HG02870 (cell line): ENCODE results near the gene RORC.
"Not testable (repeated sequence)": the region's sequence is repeated elsewhere in the genome, so short reads cannot be mapped to it uniquely, and the experiment has no call there.

ENCODE experiments used
- ATAC-seq: cut with Tn5 transposase; IDR thresholded peaks from one replicate; pipeline ENCODE4 v1.9.1; 2021; ENCODE audit warnings: mild to moderate bottlenecking, moderate library complexity; ENCODE audit not compliant: unreplicated experiment

Gene RORC

GRCh38 chr1:151831605-151832004 is at the start of gene RORC:
Gene RORC, minus strand, starts transcription at chr1:151831802. Its CDS starts 38 bp downstream, at chr1:151831764.
- no peak for ATAC-seq

GRCh38 chr1:151875419-151876097 is 44.0 kb upstream of the RORC start:
- ATAC-seq = no peak

- ATAC-seq = not testable (repeated sequence)
Measured at GRCh38 chr1:151872776-151873175, 41.2 kb upstream of the RORC start.

GRCh38 chr1:151871284-151872030 is 39.9 kb upstream of the RORC start:
- no peak for ATAC-seq

GRCh38 chr1:151868486-151868885 is 36.9 kb upstream of the RORC start:
- no peak for ATAC-seq

- no peak for ATAC-seq
Measured at GRCh38 chr1:151867765-151868411, 36.3 kb upstream of the RORC start.

GRCh38 chr1:151867321-151867720 is 35.7 kb upstream of the RORC start:
- ATAC-seq = no peak

GRCh38 chr1:151864411-151864810 is 32.8 kb upstream of the RORC start:
- no peak for ATAC-seq

- ATAC-seq = no peak
Measured at GRCh38 chr1:151862604-151863003, 31.0 kb upstream of the RORC start.

GRCh38 chr1:151860504-151861187 is 29.0 kb upstream of the RORC start:
- no peak for ATAC-seq

GRCh38 chr1:151859891-151860293 is 28.3 kb upstream of the RORC start:
- ATAC-seq = no peak

- ATAC-seq = no peak
Measured at GRCh38 chr1:151858886-151859665, 27.5 kb upstream of the RORC start.

- ATAC-seq = no peak
Measured at GRCh38 chr1:151858030-151858746, 26.6 kb upstream of the RORC start.

- no peak for ATAC-seq
Measured at GRCh38 chr1:151855933-151856332, 24.3 kb upstream of the RORC start.

- not testable (repeated sequence) for ATAC-seq
Measured at GRCh38 chr1:151855516-151855915, 23.9 kb upstream of the RORC start.

GRCh38 chr1:151854658-151855057 is 23.1 kb upstream of the RORC start:
- ATAC-seq = no peak

GRCh38 chr1:151853411-151853943 is 21.9 kb upstream of the RORC start, which contains the start of gene THEM5:
Gene THEM5, minus strand, starts transcription at chr1:151853712. Its CDS starts 147 bp downstream, at chr1:151853565.
- no peak for ATAC-seq

- no peak for ATAC-seq
Measured at GRCh38 chr1:151852733-151853132, 21.1 kb upstream of the RORC start.

- no peak for ATAC-seq
Measured at GRCh38 chr1:151851886-151852285, 20.3 kb upstream of the RORC start.
